Measurements from ENCODE around the gene ICOS.

- TF ChIP-seq POLR2AphosphoS5 (IDR thresholded peaks at IDR 0.05) = no peak
- TF ChIP-seq, protein P1, sequence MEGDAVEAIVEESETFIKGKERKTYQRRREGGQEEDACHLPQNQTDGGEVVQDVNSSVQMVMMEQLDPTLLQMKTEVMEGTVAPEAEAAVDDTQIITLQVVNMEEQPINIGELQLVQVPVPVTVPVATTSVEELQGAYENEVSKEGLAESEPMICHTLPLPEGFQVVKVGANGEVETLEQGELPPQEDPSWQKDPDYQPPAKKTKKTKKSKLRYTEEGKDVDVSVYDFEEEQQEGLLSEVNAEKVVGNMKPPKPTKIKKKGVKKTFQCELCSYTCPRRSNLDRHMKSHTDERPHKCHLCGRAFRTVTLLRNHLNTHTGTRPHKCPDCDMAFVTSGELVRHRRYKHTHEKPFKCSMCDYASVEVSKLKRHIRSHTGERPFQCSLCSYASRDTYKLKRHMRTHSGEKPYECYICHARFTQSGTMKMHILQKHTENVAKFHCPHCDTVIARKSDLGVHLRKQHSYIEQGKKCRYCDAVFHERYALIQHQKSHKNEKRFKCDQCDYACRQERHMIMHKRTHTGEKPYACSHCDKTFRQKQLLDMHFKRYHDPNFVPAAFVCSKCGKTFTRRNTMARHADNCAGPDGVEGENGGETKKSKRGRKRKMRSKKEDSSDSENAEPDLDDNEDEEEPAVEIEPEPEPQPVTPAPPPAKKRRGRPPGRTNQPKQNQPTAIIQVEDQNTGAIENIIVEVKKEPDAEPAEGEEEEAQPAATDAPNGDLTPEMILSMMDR (IDR thresholded peaks at IDR 0.05) = no peak
- TF ChIP-seq POLR2A (IDR thresholded peaks at IDR 0.05) = no peak
- no peak for TF ChIP-seq EP300 (IDR thresholded peaks at IDR 0.05; ENCODE audit: low read depth)
Measured at GRCh38 chr2:204005940-204006721, 69.6 kb downstream of the ICOS start.
